ENCODE measurements around the gene GRPEL2.
A peak's percentile ranks its signal among the peaks of the same experiment; 100 is the strongest.

The GRPEL2 gene

DNA sequence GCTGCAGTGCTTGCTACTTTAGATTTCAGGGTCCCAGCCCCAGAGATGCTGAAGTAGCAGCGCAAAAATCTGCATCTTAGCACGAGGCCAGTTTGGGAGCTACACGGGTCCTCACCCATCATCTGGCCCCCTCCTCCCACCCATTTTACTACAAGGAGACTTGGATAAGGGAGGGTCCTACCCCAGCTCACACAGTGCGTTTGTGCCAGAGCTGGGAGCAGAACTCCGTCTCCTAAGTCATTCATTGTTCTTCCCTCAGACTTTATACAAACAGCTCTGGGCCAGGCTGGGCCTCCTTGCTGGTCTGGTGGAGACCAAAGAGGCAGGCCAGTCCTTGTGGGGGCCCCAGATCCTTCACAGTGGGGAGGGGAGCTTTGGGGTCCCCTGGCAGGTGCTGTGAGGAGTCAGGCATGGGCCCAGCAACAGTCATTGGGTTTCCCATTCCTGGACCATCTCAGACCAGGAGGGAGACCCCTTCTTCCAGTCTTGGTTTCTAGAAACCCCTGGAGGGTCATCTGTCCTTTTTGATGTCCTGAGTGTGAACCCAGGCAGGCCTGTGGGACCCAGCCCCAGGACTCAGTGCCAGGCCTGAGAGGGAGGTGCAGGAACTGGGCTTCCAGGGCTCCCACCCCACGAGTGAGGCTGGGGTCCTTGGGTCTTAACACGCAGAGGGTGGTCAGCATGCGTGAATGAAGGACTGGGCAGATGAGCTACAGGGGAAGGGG, 36.1 kb downstream of the GRPEL2 start:
- H3K4me1 ChIP-seq (ENCODE audit: control insufficient read depth in 5 of 5, insufficient read depth in 5 of 5, low read length in 5 of 5): peaks cover 2 to 43% (median 39%) of the 10 kb centered on the region in 5 donors
- no peaks in the 10 kb centered on the region for H3K9me3 ChIP-seq (ENCODE audit: control insufficient read depth in 5 of 5, low read length in 5 of 5)
- H3K27ac ChIP-seq (ENCODE audit: low read depth, low read length): no peak overlapping the region
- H3K4me3 ChIP-seq (ENCODE audit: low read depth in 1 of 5, low read length in 5 of 5): no peak overlapping the region
- H3K9ac ChIP-seq (ENCODE audit: low read length in 5 of 5): no peak overlapping the region
- no peaks in the 10 kb centered on the region for H3K27me3 ChIP-seq (ENCODE audit: control insufficient read depth in 5 of 5, insufficient read depth in 4 of 5, low read length in 5 of 5)
- H3K36me3 ChIP-seq (ENCODE audit: control insufficient read depth in 5 of 5, insufficient read depth in 5 of 5, low read length in 5 of 5): no peaks in the 10 kb centered on the region

DNA sequence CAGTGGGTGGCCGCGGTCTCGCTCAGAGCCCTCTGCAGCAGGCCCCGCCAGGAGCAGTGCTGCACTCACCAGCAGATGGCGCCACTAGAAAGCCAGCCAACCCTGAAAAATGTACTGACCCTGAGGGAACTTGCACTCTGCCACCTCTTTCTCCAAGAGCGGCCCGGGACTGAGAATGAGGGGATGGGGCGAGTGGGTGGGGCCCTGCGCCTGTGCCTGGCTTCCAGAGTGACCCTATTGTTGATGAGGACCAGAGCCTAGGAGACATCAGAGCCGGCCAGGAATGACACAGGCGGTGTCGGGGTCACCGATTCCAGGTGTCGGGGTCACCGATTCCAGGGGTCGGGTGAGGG, 36.7 kb downstream of the GRPEL2 start:
- Histone ChIP-seq H3K9ac (ENCODE audit: low read length in 5 of 5) (peak overlapping the region in 1 of 5 donors; percentile 41), H3K4me3 (ENCODE audit: low read depth in 1 of 5, low read length in 5 of 5) (no peak overlapping the region), H3K27me3 (ENCODE audit: control insufficient read depth in 5 of 5, insufficient read depth in 4 of 5, low read length in 5 of 5) (peaks cover 0 to 1% (median 0%) of the 10 kb centered on the region in 5 donors), H3K36me3 (ENCODE audit: control insufficient read depth in 5 of 5, insufficient read depth in 5 of 5, low read length in 5 of 5) (no peaks in the 10 kb centered on the region), H3K27ac (ENCODE audit: low read depth, low read length) (peak overlapping the region; percentile 32), H3K9me3 (ENCODE audit: control insufficient read depth in 5 of 5, low read length in 5 of 5) (no peaks in the 10 kb centered on the region), H3K4me1 (ENCODE audit: control insufficient read depth in 5 of 5, insufficient read depth in 5 of 5, low read length in 5 of 5) (peaks cover 3 to 49% (median 41%) of the 10 kb centered on the region in 5 donors)

DNA sequence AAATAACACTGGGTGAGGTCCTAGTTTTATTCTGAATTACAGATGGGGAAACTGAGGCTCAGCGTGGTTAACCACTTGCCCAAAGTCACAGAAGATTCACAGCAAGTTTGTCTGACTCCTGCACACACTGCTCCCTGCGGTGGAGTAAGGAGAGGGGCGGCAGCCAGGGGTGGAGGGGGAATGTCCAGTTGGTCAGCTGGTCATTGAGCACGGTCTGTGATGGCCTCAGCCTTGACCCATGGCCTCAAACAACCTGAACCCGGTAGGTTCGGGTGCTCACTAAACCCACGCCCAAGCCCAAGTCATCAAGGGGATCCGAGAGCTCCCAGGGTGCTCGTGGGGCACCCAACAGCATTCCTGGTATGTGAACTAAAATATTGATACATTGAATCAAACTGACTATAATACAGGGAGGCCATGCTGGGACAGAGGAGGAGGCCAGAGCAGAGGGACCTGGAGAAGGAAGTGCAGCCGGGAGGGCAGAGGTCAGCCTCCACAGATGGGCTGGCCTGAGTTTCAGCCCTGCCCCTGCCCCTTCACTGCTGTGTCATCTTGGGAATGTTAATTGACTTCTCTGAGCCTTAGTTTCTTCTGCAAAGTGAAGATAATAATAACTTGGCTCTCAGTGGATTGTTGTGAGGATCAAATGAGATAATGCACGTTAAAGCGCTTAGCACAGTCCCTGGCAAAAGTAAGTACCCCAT, 37.4 kb downstream of the GRPEL2 start:
- Histone ChIP-seq H3K27me3 (ENCODE audit: control insufficient read depth in 5 of 5, insufficient read depth in 4 of 5, low read length in 5 of 5) (peaks cover 0 to 4% (median 0%) of the 10 kb centered on the region in 5 donors), H3K27ac (ENCODE audit: low read depth, low read length) (peak overlapping the region; percentile 32), H3K36me3 (ENCODE audit: control insufficient read depth in 5 of 5, insufficient read depth in 5 of 5, low read length in 5 of 5) (no peaks in the 10 kb centered on the region), H3K4me1 (ENCODE audit: control insufficient read depth in 5 of 5, insufficient read depth in 5 of 5, low read length in 5 of 5) (peaks cover 5 to 56% (median 45%) of the 10 kb centered on the region in 5 donors), H3K4me3 (ENCODE audit: low read depth in 1 of 5, low read length in 5 of 5) (no peak overlapping the region), H3K9ac (ENCODE audit: low read length in 5 of 5) (peak overlapping the region in 1 of 5 donors; percentile 41), H3K9me3 (ENCODE audit: control insufficient read depth in 5 of 5, low read length in 5 of 5) (no peaks in the 10 kb centered on the region)

DNA sequence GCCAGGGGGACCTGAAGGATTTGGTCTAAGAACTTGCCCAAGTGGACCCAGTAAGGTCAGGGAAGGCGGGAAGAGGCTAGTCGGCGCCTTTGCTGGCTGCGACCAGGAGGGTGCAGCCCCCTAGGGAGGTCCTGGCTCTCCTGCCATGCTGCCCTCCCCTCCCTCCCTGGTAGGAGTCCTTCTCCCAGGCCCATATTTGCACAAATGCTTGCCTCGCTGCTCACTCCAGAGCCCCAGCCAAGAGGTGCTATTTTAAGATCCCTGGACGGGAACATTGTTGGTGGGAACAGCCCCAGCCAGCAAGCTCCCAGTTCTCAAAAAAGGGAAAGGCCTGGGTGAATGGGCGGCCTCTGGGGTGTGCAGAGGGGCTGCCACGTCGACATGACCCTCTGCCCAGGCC, 38.1 kb downstream of the GRPEL2 start:
- peaks cover 5 to 63% (median 52%) of the 10 kb centered on the region in 5 donors for H3K4me1 ChIP-seq (ENCODE audit: control insufficient read depth in 5 of 5, insufficient read depth in 5 of 5, low read length in 5 of 5)
- H3K4me3 ChIP-seq (ENCODE audit: low read depth in 1 of 5, low read length in 5 of 5): no peak overlapping the region
- H3K36me3 ChIP-seq (ENCODE audit: control insufficient read depth in 5 of 5, insufficient read depth in 5 of 5, low read length in 5 of 5): no peaks in the 10 kb centered on the region
- H3K9ac ChIP-seq (ENCODE audit: low read length in 5 of 5): peak overlapping the region in 2 of 5 donors; percentile 8 to 12
- H3K27ac ChIP-seq (ENCODE audit: low read depth, low read length): peak overlapping the region; percentile 32
- no peaks in the 10 kb centered on the region for H3K9me3 ChIP-seq (ENCODE audit: control insufficient read depth in 5 of 5, low read length in 5 of 5)
- H3K27me3 ChIP-seq (ENCODE audit: control insufficient read depth in 5 of 5, insufficient read depth in 4 of 5, low read length in 5 of 5): peaks cover 0 to 4% (median 0%) of the 10 kb centered on the region in 5 donors

DNA sequence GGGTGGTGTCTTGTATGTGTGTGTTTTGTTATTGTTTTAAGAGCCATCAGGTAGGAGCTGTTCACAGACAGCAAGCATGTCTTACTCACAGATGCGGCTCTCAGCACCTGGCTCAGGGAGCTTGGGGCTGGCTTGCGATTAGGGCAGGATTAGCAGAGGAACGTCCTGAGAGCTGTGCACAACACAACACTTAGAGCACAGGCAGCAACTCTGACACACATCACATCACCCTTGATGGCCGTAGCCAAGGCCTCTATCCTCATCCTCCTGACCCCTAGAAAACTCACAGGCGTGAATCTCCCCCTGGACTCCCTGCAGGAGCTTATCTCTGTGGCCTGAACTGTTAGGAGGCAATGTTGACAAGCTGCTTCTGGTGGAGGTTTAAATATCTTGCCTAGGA, 40.9 kb downstream of the GRPEL2 start:
- H3K4me1 ChIP-seq (ENCODE audit: control insufficient read depth in 5 of 5, insufficient read depth in 5 of 5, low read length in 5 of 5): peaks cover 7 to 68% (median 52%) of the 10 kb centered on the region in 5 donors
- H3K36me3 ChIP-seq (ENCODE audit: control insufficient read depth in 5 of 5, insufficient read depth in 5 of 5, low read length in 5 of 5): no peaks in the 10 kb centered on the region
- no peak overlapping the region for H3K4me3 ChIP-seq (ENCODE audit: low read depth in 1 of 5, low read length in 5 of 5)
- H3K27ac ChIP-seq (ENCODE audit: low read depth, low read length): peak overlapping the region; percentile 84
- H3K9ac ChIP-seq (ENCODE audit: low read length in 5 of 5): peak overlapping the region in 2 of 5 donors; percentile 45 to 64
- peaks cover 0 to 4% (median 0%) of the 10 kb centered on the region in 5 donors for H3K27me3 ChIP-seq (ENCODE audit: control insufficient read depth in 5 of 5, insufficient read depth in 4 of 5, low read length in 5 of 5)
- no peaks in the 10 kb centered on the region for H3K9me3 ChIP-seq (ENCODE audit: control insufficient read depth in 5 of 5, low read length in 5 of 5)

DNA sequence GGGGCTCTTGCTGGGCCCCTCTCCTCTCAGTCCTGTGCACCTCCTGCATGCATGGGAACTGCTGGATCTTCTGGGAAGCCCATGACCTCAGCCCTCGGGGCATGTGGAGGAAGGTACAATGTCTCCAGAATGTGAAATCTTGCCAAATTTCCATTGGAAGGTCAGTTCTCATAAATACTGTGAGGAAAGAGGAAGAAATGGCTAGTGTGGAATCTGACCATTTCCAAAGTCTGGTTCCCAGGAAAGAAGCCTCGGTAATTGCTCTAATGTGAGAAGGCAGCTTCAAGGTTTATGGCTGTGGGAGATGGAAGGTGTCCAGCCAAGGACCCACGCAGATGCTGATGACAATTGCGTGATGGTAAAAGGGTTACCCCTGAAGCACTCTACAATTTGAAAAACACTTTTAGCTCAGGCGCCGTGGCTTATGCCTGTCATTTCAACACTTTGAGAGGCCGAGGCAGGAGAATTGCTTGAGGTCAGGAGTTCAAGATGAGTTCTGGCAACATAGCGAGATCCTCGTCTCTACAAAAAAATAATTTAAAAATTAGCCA, 41.9 kb downstream of the GRPEL2 start:
- peaks cover 0 to 4% (median 0%) of the 10 kb centered on the region in 5 donors for H3K27me3 ChIP-seq (ENCODE audit: control insufficient read depth in 5 of 5, insufficient read depth in 4 of 5, low read length in 5 of 5)
- H3K9ac ChIP-seq (ENCODE audit: low read length in 5 of 5): peak overlapping the region in 3 of 5 donors; percentile 45 to 97 (median 64)
- peak overlapping the region; percentile 84 for H3K27ac ChIP-seq (ENCODE audit: low read depth, low read length)
- H3K9me3 ChIP-seq (ENCODE audit: control insufficient read depth in 5 of 5, low read length in 5 of 5): no peaks in the 10 kb centered on the region
- no peaks in the 10 kb centered on the region for H3K36me3 ChIP-seq (ENCODE audit: control insufficient read depth in 5 of 5, insufficient read depth in 5 of 5, low read length in 5 of 5)
- peaks cover 7 to 61% (median 42%) of the 10 kb centered on the region in 5 donors for H3K4me1 ChIP-seq (ENCODE audit: control insufficient read depth in 5 of 5, insufficient read depth in 5 of 5, low read length in 5 of 5)
- H3K4me3 ChIP-seq (ENCODE audit: low read depth in 1 of 5, low read length in 5 of 5): no peak overlapping the region

- H3K27ac ChIP-seq (ENCODE audit: low read depth, low read length): peak overlapping the region; percentile 84
- H3K36me3 ChIP-seq (ENCODE audit: control insufficient read depth in 5 of 5, insufficient read depth in 5 of 5, low read length in 5 of 5): no peaks in the 10 kb centered on the region
- peaks cover 7 to 53% (median 34%) of the 10 kb centered on the region in 5 donors for H3K4me1 ChIP-seq (ENCODE audit: control insufficient read depth in 5 of 5, insufficient read depth in 5 of 5, low read length in 5 of 5)
- no peak overlapping the region for H3K4me3 ChIP-seq (ENCODE audit: low read depth in 1 of 5, low read length in 5 of 5)
- H3K9me3 ChIP-seq (ENCODE audit: control insufficient read depth in 5 of 5, low read length in 5 of 5): no peaks in the 10 kb centered on the region
- H3K9ac ChIP-seq (ENCODE audit: low read length in 5 of 5): peak overlapping the region in 2 of 5 donors; percentile 23 to 64
- peaks cover 0 to 4% (median 0%) of the 10 kb centered on the region in 5 donors for H3K27me3 ChIP-seq (ENCODE audit: control insufficient read depth in 5 of 5, insufficient read depth in 4 of 5, low read length in 5 of 5)
Measured at GRCh38 chr5:149387982-149388381, 42.7 kb downstream of the GRPEL2 start.

- Histone ChIP-seq H3K4me1 (ENCODE audit: control insufficient read depth in 5 of 5, insufficient read depth in 5 of 5, low read length in 5 of 5) (peaks cover 7 to 46% (median 27%) of the 10 kb centered on the region in 5 donors), H3K27ac (ENCODE audit: low read depth, low read length) (peak overlapping the region; percentile 84), H3K4me3 (ENCODE audit: low read depth in 1 of 5, low read length in 5 of 5) (no peak overlapping the region), H3K9me3 (ENCODE audit: control insufficient read depth in 5 of 5, low read length in 5 of 5) (no peaks in the 10 kb centered on the region), H3K36me3 (ENCODE audit: control insufficient read depth in 5 of 5, insufficient read depth in 5 of 5, low read length in 5 of 5) (no peaks in the 10 kb centered on the region), H3K27me3 (ENCODE audit: control insufficient read depth in 5 of 5, insufficient read depth in 4 of 5, low read length in 5 of 5) (peaks cover 0 to 4% (median 0%) of the 10 kb centered on the region in 5 donors), H3K9ac (ENCODE audit: low read length in 5 of 5) (no peak overlapping the region)
Measured at GRCh38 chr5:149388498-149389190, 43.3 kb downstream of the GRPEL2 start.

GRCh38 chr5:149389552-149390495, 44.5 kb downstream of the GRPEL2 start:
- H3K27me3 ChIP-seq (ENCODE audit: control insufficient read depth in 5 of 5, insufficient read depth in 4 of 5, low read length in 5 of 5): peaks cover 0 to 4% (median 0%) of the 10 kb centered on the region in 5 donors
- H3K36me3 ChIP-seq (ENCODE audit: control insufficient read depth in 5 of 5, insufficient read depth in 5 of 5, low read length in 5 of 5): no peaks in the 10 kb centered on the region
- H3K9ac ChIP-seq (ENCODE audit: low read length in 5 of 5): no peak overlapping the region
- H3K9me3 ChIP-seq (ENCODE audit: control insufficient read depth in 5 of 5, low read length in 5 of 5): no peaks in the 10 kb centered on the region
- no peak overlapping the region for H3K4me3 ChIP-seq (ENCODE audit: low read depth in 1 of 5, low read length in 5 of 5)
- H3K27ac ChIP-seq (ENCODE audit: low read depth, low read length): no peak overlapping the region
- peaks cover 7 to 38% (median 25%) of the 10 kb centered on the region in 5 donors for H3K4me1 ChIP-seq (ENCODE audit: control insufficient read depth in 5 of 5, insufficient read depth in 5 of 5, low read length in 5 of 5)

Measured in subcutaneous abdominal adipose tissue (tissue), 5 donors.